Endothelial cell of umbilical vein (primary cell): ENCODE data around the gene UAP1L1. TPM values are rescaled to one million over a fixed set of nuclear protein-coding genes. Genes with fewer than 3 reads are reported as not detected.

ENCODE experiments used
- BruUV-seq: library from RNA; stranded (reverse); fragments of 400-500 nt; replicated peaks from 2 replicates; lab custom pipeline; 2021; lab: Mats Ljungman, UMichigan
- CTCF ChIA-PET: fragments of 300-600, 350-600 bp; sonication (Branson Sonifier 250); formaldehyde crosslinking; loops from one replicate; lab custom pipeline; 2021; ENCODE audit warnings: antibody characterized with exemption, inconsistent platforms; lab: Charles Lee
- POLR2A ChIA-PET: fragments of 300-600, 350-600 bp; sonication (Branson Sonifier 250); formaldehyde crosslinking; loops from one replicate; lab custom pipeline; 2021; ENCODE audit warnings: antibody characterized with exemption, inconsistent platforms; lab: Charles Lee
- DNase-seq: peaks from one replicate; pipeline ENCODE4 v3.0.0-alpha.2; 2011; ENCODE audit warnings: low read depth, low spot score
- FAIRE-seq: peaks from 2 replicates; lab custom pipeline; 2011; peaks lifted over from hg19 to GRCh38; lab: Jason Lieb, UNC
- H2AFZ ChIP-seq: 2 replicates; pipeline ENCODE4 v1.6.0; 2012; ENCODE audit warnings: low read depth, low read length, control low read depth, inconsistent platforms
- H3K27ac ChIP-seq: 2 replicates; pipeline ENCODE4 v1.5.1; 2011; ENCODE audit warnings: low read depth, mild to moderate bottlenecking, control low read depth, low read length, moderate library complexity; ENCODE audit not compliant: insufficient read depth
- H3K27me3 ChIP-seq, 2 experiments: 2 replicates each; pipeline versions ENCODE4 v1.6.0 to v1.6.1; 2011; ENCODE audit warnings: low read length in 2 of 2, mixed read lengths in 1 of 2; ENCODE audit not compliant: control insufficient read depth in 2 of 2, insufficient read depth in 2 of 2
- H3K36me3 ChIP-seq, 2 experiments: 2 replicates in 1 of 2; 3 replicates in 1 of 2; pipeline ENCODE4 v1.5.1; 2011; ENCODE audit warnings: low read length in 2 of 2, mild to moderate bottlenecking in 1 of 2, moderate library complexity in 1 of 2; ENCODE audit not compliant: control insufficient read depth in 2 of 2, insufficient read depth in 2 of 2; ENCODE audit errors: extremely low read depth in 1 of 2
- H3K4me1 ChIP-seq: 3 replicates; pipeline ENCODE4 v1.5.1; 2011; ENCODE audit warnings: mild to moderate bottlenecking, low read length; ENCODE audit not compliant: control insufficient read depth, insufficient read depth; ENCODE audit errors: extremely low read depth
- H3K4me2 ChIP-seq: 2 replicates; pipeline ENCODE4 v1.6.1; 2011; ENCODE audit warnings: low read length, control low read depth, mixed read lengths; ENCODE audit not compliant: insufficient read depth
- H3K4me3 ChIP-seq, 3 experiments: fragments of 200-600 bp in 1 of 3; sonication (generic), shearing (Covaris generic) in 1 of 3; replicated peaks in 1 of 3; 2 replicates each; pipeline ENCODE4 v1.5.1; 2011 to 2016; ENCODE audit warnings: control low read depth in 3 of 3, low read length in 3 of 3, mild to moderate bottlenecking in 2 of 3, inconsistent platforms in 1 of 3, low read depth in 1 of 3, moderate library complexity in 1 of 3; ENCODE audit not compliant: insufficient read depth in 1 of 3
- H3K79me2 ChIP-seq: 2 replicates; pipeline ENCODE4 v1.6.0; 2012; ENCODE audit warnings: low read length, inconsistent platforms; ENCODE audit not compliant: control insufficient read depth, insufficient read depth
- H3K9ac ChIP-seq: replicated peaks from 2 replicates; pipeline ENCODE3; 2011; ENCODE audit warnings: low read length, control low read depth; ENCODE audit not compliant: insufficient read depth; ENCODE audit errors: extremely low read depth
- H3K9me1 ChIP-seq: replicated peaks from 3 replicates; pipeline ENCODE4 v1.6.0; 2011; ENCODE audit warnings: mild to moderate bottlenecking, low read length; ENCODE audit not compliant: control insufficient read depth, insufficient read depth; ENCODE audit errors: extremely low read depth
- H3K9me3 ChIP-seq: replicated peaks from 2 replicates; pipeline ENCODE4 v1.5.1; 2012; ENCODE audit warnings: low read length, inconsistent platforms; ENCODE audit not compliant: control insufficient read depth, insufficient read depth
- H4K20me1 ChIP-seq: replicated peaks from 2 replicates; pipeline ENCODE3; 2011; ENCODE audit warnings: mild to moderate bottlenecking, low read length; ENCODE audit not compliant: control insufficient read depth, insufficient read depth; ENCODE audit errors: extremely low read depth
- CTCF ChIP-seq, 2 donors: IDR thresholded peaks; 1 replicate in 1 of 2; 2 replicates in 1 of 2; pipeline ENCODE4 v1.5.1; 2011; ENCODE audit warnings: low read length in 2 of 2, mild to moderate bottlenecking in 2 of 2, moderate library complexity in 2 of 2, control low read depth in 1 of 2, inconsistent platforms in 1 of 2, low read depth in 1 of 2; ENCODE audit not compliant: insufficient read depth in 1 of 2; ENCODE audit errors: extremely low read depth in 1 of 2
- EZH2 ChIP-seq: IDR thresholded peaks from 2 replicates; pipeline ENCODE4 v1.6.1; 2012; ENCODE audit warnings: borderline replicate concordance, low read depth, mild to moderate bottlenecking, moderate library complexity, low read length, inconsistent platforms; ENCODE audit not compliant: severe bottlenecking
- FOS ChIP-seq: IDR thresholded peaks from 2 replicates; pipeline ENCODE4 v1.6.1; 2011; ENCODE audit warnings: mild to moderate bottlenecking, low read length, moderate library complexity, borderline replicate concordance; ENCODE audit not compliant: insufficient read depth
- GATA2 ChIP-seq: IDR thresholded peaks from 2 replicates; pipeline ENCODE4 v1.7.0; 2011; ENCODE audit warnings: low read depth, mild to moderate bottlenecking, moderate library complexity, mixed read lengths, low read length; ENCODE audit not compliant: insufficient read length, insufficient read depth
- JUN ChIP-seq: IDR thresholded peaks from 2 replicates; pipeline ENCODE4 v1.6.1; 2011; ENCODE audit warnings: borderline replicate concordance, low read depth; ENCODE audit not compliant: insufficient read length, insufficient read depth
- MAX ChIP-seq: IDR thresholded peaks from 2 replicates; pipeline ENCODE4 v1.6.1; 2011; ENCODE audit not compliant: insufficient read depth, insufficient read length
- MYC ChIP-seq: IDR thresholded peaks from one replicate; pipeline ENCODE4 v1.6.1; 2011; ENCODE audit warnings: mild to moderate bottlenecking, low read depth, low read length
- POLR2A ChIP-seq: IDR thresholded peaks from 2 replicates; pipeline ENCODE4 v1.6.1; 2012; ENCODE audit warnings: low read depth, mild to moderate bottlenecking, control low read depth, low read length
- POLR2AphosphoS5 ChIP-seq: IDR thresholded peaks from 2 replicates; pipeline ENCODE4 v1.6.1; 2012; ENCODE audit warnings: low read depth, mild to moderate bottlenecking, control low read depth, low read length, moderate library complexity; ENCODE audit not compliant: insufficient read depth
- dilution Hi-C: fragments of 300-500 bp; cut with MboI; formaldehyde crosslinking; loops from one replicate; pipeline ENCODE4 v1.15.0; 2019; ENCODE audit warnings: low sequenced_read_pairs; ENCODE audit not compliant: extremely low pct_ligation_motif_present
- intact Hi-C: fragments of 100-400 bp; cut with micrococcal nuclease; formaldehyde crosslinking; loops from one replicate; pipeline ENCODE4 v1.10.0; 2022
- polyA plus RNA-seq, 4 experiments: library from polyadenylated mRNA; depleted of rRNA in 3 of 4; stranded (reverse) in 3 of 4; unstranded in 1 of 4; fragments of >200 nt; gene quantifications; 2 replicates each; pipeline versions ENCODE4 v1.2.1 to v1.2.3, GENCODE V29; 2011 to 2012; ENCODE audit warnings: missing spikeins in 1 of 4
- total RNA-seq: library from RNA; stranded (reverse); gene quantifications from 2 replicates; pipeline ENCODE4 v1.2.3, GENCODE V29; 2021

UAP1L1 gene
- total and polyA plus RNA-seq, 2 donors (not counting 3 experiments of a cell fraction or from before 2014, with no cell fraction given): 26.0 to 41.7 TPM

GRCh38 chr9:137114220-137114612 lies 36.9 kb downstream of the UAP1L1 start:
- Histone ChIP-seq H3K9me3 (no peaks in the 10 kb centered on the region), H4K20me1 (no peaks in the 10 kb centered on the region), H3K79me2 (no peaks in the 10 kb centered on the region), H3K4me2 (no peak overlapping the region), H2AFZ (peak overlapping the region; percentile 80), H3K36me3 (peaks cover 0 to 17% of the 10 kb centered on the region in 2 experiments), H3K4me3 (peak overlapping the region; percentile 32 to 61 (median 53)), H3K9ac (no peak overlapping the region), H3K4me1 (peaks cover 4% of the 10 kb centered on the region), H3K27me3 (no peaks in the 10 kb centered on the region), H3K9me1 (no peaks in the 10 kb centered on the region), H3K27ac (no peak overlapping the region)
- intact Hi-C loops: loop anchor here (2.0 kb wide), 1 partner anchor 27 kb away; the partner anchor contains the start of gene MAN1B1
- DNase-seq (peak; percentile 32), FAIRE-seq (no peak)
- BruUV-seq: no TSS peak
- TF ChIP-seq FOS (no peak), CTCF (IDR thresholded peaks at IDR 0.05; ENCODE audit: extremely low read depth in 1 of 2, insufficient read depth in 1 of 2, low read depth in 1 of 2, low read length in 2 of 2) (no peak), GATA2 (no peak), POLR2A (no peak), EZH2 (no peak), JUN (no peak), MAX (no peak), MYC (no peak), POLR2AphosphoS5 (no peak)
- CTCF ChIA-PET: interaction anchor here (1.3 to 1.7 kb wide), 4 partner anchors 15 to 126 kb away, joined by 3 to 7 read pairs (median 4); partner anchors contain the start of genes RNF224 and TUBB4B
- dilution Hi-C loops: no loop called here
- POLR2A ChIA-PET: no interaction called here
